ENCODE data around the gene KRTAP3-2. TPM values are rescaled to one million over a fixed set of nuclear protein-coding genes. Genes with fewer than 3 reads are reported as not detected.

KRTAP3-2 gene
- total RNA-seq, 4 donors from 2014 or later, result not detected

GRCh38 chr17:40952661-40953060 is 47.0 kb downstream of the KRTAP3-2 start:
- peaks cover 3 to 15% (median 8%) of the 10 kb centered on the region in 3 donors for H3K27me3 ChIP-seq
- intact Hi-C loops (cut with DNase I; ENCODE audit: low total_unique reads), result loop anchor here (2.0 to 5.0 kb wide), 2 partner anchors 28 to 40 kb away; no protein-coding TSS in a partner anchor
- peak overlapping the region in 3 of 4 donors; percentile 25 to 52 (median 46) for H3K27ac ChIP-seq

GRCh38 chr17:40952154-40952553 is 47.6 kb downstream of the KRTAP3-2 start:
- intact Hi-C loops (cut with DNase I; ENCODE audit: low total_unique reads) (loop anchor here (2.0 to 5.0 kb wide), 2 partner anchors 29 to 40 kb away; no protein-coding TSS in a partner anchor), in situ Hi-C loops (cut with MboI; ENCODE audit: low sequenced_read_pairs in 4 of 4) (loop anchor here in 2 of 4 donors (25.0 kb wide), 2 partner anchors 90 to 110 kb away; partner anchors contain the start of genes KRT12 (in 1 of the 2), KRTAP2-2 (in 1 of the 2), KRTAP2-3 (in 1 of the 2) and KRTAP2-4 (in 1 of the 2))
- Histone ChIP-seq H3K27ac (peak overlapping the region in 3 of 4 donors; percentile 25 to 52 (median 46)), H3K4me1 (peaks cover 13 to 14% of the 10 kb centered on the region in 2 donors), H3K4me3 (no peak overlapping the region), H3K27me3 (peaks cover 3 to 15% (median 8%) of the 10 kb centered on the region in 3 donors), H3K9me3 (no peaks in the 10 kb centered on the region), H3K36me3 (no peaks in the 10 kb centered on the region)
- DNase-seq, result no peak
- no peak for TF ChIP-seq CTCF (IDR thresholded peaks at IDR 0.05 in 4 of 5, conservative IDR thresholded peaks at IDR 0.05 in 1 of 5)
- TF ChIP-seq POLR2A (IDR thresholded peaks at IDR 0.05), result no peak
- peak; percentile 49 to 78 for ATAC-seq

More at GRCh38 chr17:40952661-40953060, 47.0 kb downstream of the KRTAP3-2 start:
- H3K36me3 ChIP-seq, result no peaks in the 10 kb centered on the region
- peaks cover 13 to 14% of the 10 kb centered on the region in 2 donors for H3K4me1 ChIP-seq
- no peak overlapping the region for H3K4me3 ChIP-seq
- in situ Hi-C loops (cut with MboI; ENCODE audit: low sequenced_read_pairs in 4 of 4), result loop anchor here in 2 of 4 donors (25.0 kb wide), 2 partner anchors 90 to 110 kb away; partner anchors contain the start of genes KRT12 (in 1 of the 2), KRTAP2-2 (in 1 of the 2), KRTAP2-3 (in 1 of the 2) and KRTAP2-4 (in 1 of the 2)
- ATAC-seq (peak; percentile 56 to 73), DNase-seq (no peak)
- H3K9me3 ChIP-seq, result no peaks in the 10 kb centered on the region
- TF ChIP-seq POLR2A (IDR thresholded peaks at IDR 0.05) (no peak), CTCF (IDR thresholded peaks at IDR 0.05 in 4 of 5, conservative IDR thresholded peaks at IDR 0.05 in 1 of 5) (no peak)

- H3K4me3 ChIP-seq, result no peak overlapping the region
- ATAC-seq (no peak), DNase-seq (no peak)
- H3K27me3 ChIP-seq, result peaks cover 3 to 15% (median 8%) of the 10 kb centered on the region in 3 donors
- TF ChIP-seq POLR2A (IDR thresholded peaks at IDR 0.05), result no peak
- TF ChIP-seq CTCF (IDR thresholded peaks at IDR 0.05 in 4 of 5, conservative IDR thresholded peaks at IDR 0.05 in 1 of 5), result no peak
- H3K27ac ChIP-seq, result no peak overlapping the region
- peaks cover 13 to 14% of the 10 kb centered on the region in 2 donors for H3K4me1 ChIP-seq
- intact Hi-C loops (cut with DNase I; ENCODE audit: low total_unique reads) (loop anchor here (5.0 kb wide), 1 partner anchor 39 kb away; no protein-coding TSS in a partner anchor), in situ Hi-C loops (cut with MboI; ENCODE audit: low sequenced_read_pairs in 4 of 4) (loop anchor here in 2 of 4 donors (25.0 kb wide), 2 partner anchors 89 to 111 kb away; partner anchors contain the start of genes KRT12 (in 1 of the 2), KRTAP2-2 (in 1 of the 2), KRTAP2-3 (in 1 of the 2) and KRTAP2-4 (in 1 of the 2))
- H3K9me3 ChIP-seq, result no peaks in the 10 kb centered on the region
- H3K36me3 ChIP-seq, result no peaks in the 10 kb centered on the region
Observed at GRCh38 chr17:40951011-40951622, 48.6 kb downstream of the KRTAP3-2 start.

GRCh38 chr17:40950176-40950575 is 49.5 kb downstream of the KRTAP3-2 start:
- H3K27ac ChIP-seq, result no peak overlapping the region
- ATAC-seq (peak in 1 of 2 donors; percentile 71), DNase-seq (peak; percentile 16)
- intact Hi-C loops (cut with DNase I; ENCODE audit: low total_unique reads), result loop anchor here (5.0 kb wide), 1 partner anchor 38 kb away; no protein-coding TSS in a partner anchor
- no peaks in the 10 kb centered on the region for H3K9me3 ChIP-seq
- H3K4me1 ChIP-seq, result peaks cover 13 to 14% of the 10 kb centered on the region in 2 donors
- peaks cover 3 to 15% (median 8%) of the 10 kb centered on the region in 3 donors for H3K27me3 ChIP-seq
- H3K4me3 ChIP-seq, result no peak overlapping the region
- H3K36me3 ChIP-seq, result no peaks in the 10 kb centered on the region
- TF ChIP-seq CTCF (IDR thresholded peaks at IDR 0.05 in 4 of 5, conservative IDR thresholded peaks at IDR 0.05 in 1 of 5) (no peak), POLR2A (IDR thresholded peaks at IDR 0.05) (no peak)
- in situ Hi-C loops (cut with MboI; ENCODE audit: low sequenced_read_pairs in 4 of 4), result loop anchor here in 2 of 4 donors (25.0 kb wide), 2 partner anchors 88 to 112 kb away; partner anchors contain the start of genes KRT12 (in 1 of the 2), KRTAP2-2 (in 1 of the 2), KRTAP2-3 (in 1 of the 2) and KRTAP2-4 (in 1 of the 2)
